ENCODE data around the gene NCOA1. TPM values are rescaled to one million over a fixed set of nuclear protein-coding genes. Genes with fewer than 3 reads are reported as not detected.

The NCOA1 gene
- total and polyA plus RNA-seq, 8 donors, result 6.2 to 27.0 (median 17.3) TPM

DNA sequence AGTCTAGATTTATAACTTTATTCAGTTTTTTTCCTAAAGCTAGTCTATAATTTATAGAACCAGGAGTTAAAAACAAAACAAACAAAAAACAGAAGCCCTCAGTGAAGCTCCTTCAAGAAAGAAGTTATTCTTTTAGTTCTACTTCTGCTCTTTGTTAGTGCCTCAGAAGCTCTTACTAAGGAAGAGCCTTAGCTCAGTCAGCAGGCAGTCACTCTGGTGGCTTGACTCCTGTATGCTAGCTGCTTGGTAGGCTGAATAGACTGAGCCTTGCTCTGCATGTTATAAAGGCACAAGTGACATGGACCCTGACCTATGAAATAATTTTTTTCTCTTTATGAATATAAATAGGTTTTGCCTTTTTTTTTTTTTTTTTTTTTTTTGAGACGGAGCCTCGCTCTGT, 24.8 kb downstream of the NCOA1 start:
- Histone ChIP-seq H3K27ac (peak overlapping the region in 1 of 4 donors; percentile 2), H3K36me3 (no peaks in the 10 kb centered on the region), H3K4me3 (no peak overlapping the region), H3K9me3 (no peaks in the 10 kb centered on the region), H3K27me3 (no peaks in the 10 kb centered on the region), H3K4me1 (peaks cover 29 to 43% (median 38%) of the 10 kb centered on the region in 3 donors)
- intact Hi-C loops (cut with DNase I), result no loop called here
- FAIRE-seq, result no peak
- WGBS, 2 donors, result no CpG with 5 or more reads among the region's 2 CpGs
- ATAC-seq, result peak in 3 of 4 donors; percentile 41 to 46 (median 45)
- no peak for DNase-seq
- TF ChIP-seq CTCF (IDR thresholded peaks at IDR 0.05), result no peak

DNA sequence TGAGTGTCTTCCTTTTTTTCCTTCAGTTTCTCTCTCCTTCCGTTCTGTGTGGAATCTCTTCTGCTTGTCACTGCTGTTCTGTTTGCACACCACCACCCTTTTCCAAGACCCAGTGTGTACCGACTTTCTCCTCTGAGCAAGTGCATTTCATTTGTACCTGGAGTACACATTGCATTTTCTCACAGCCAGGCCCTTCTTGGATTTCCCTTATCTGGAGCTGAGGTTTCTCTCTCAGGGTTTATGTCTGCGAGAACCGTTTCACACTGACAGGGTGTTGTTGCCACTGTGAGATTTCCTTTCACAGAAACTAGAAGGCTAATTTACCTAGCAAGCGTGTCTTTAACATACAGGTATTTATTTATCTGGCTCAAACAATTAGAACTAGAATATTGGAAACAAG, 26.2 kb downstream of the NCOA1 start:
- peak overlapping the region in 2 of 4 donors; percentile 8 to 32 for H3K27ac ChIP-seq
- H3K9me3 ChIP-seq, result no peaks in the 10 kb centered on the region
- no peaks in the 10 kb centered on the region for H3K36me3 ChIP-seq
- FAIRE-seq (no peak), DNase-seq (peak in 2 of 6 donors; percentile 18 to 24), ATAC-seq (peak; percentile 51 to 85 (median 76))
- intact Hi-C loops (cut with DNase I), result no loop called here
- WGBS, 2 donors, result 25 to 30% methylated on average over 5 of the region's 5 CpGs
- no peaks in the 10 kb centered on the region for H3K27me3 ChIP-seq
- no peak for TF ChIP-seq CTCF (IDR thresholded peaks at IDR 0.05)
- peaks cover 28 to 34% (median 28%) of the 10 kb centered on the region in 3 donors for H3K4me1 ChIP-seq
- no peak overlapping the region for H3K4me3 ChIP-seq

GRCh38 chr2:24520175-24520574, 29.1 kb downstream of the NCOA1 start:
- Histone ChIP-seq H3K27ac (no peak overlapping the region), H3K4me3 (no peak overlapping the region), H3K36me3 (no peaks in the 10 kb centered on the region), H3K4me1 (peaks cover 17 to 18% (median 18%) of the 10 kb centered on the region in 3 donors), H3K9me3 (no peaks in the 10 kb centered on the region), H3K27me3 (no peaks in the 10 kb centered on the region)
- DNase-seq (no peak), FAIRE-seq (no peak), ATAC-seq (no peak)
- no peak for TF ChIP-seq CTCF (IDR thresholded peaks at IDR 0.05)
- 69 to 83% methylated on average over 1 of the region's 1 CpG for WGBS, 2 donors
- intact Hi-C loops (cut with DNase I), result no loop called here

DNA sequence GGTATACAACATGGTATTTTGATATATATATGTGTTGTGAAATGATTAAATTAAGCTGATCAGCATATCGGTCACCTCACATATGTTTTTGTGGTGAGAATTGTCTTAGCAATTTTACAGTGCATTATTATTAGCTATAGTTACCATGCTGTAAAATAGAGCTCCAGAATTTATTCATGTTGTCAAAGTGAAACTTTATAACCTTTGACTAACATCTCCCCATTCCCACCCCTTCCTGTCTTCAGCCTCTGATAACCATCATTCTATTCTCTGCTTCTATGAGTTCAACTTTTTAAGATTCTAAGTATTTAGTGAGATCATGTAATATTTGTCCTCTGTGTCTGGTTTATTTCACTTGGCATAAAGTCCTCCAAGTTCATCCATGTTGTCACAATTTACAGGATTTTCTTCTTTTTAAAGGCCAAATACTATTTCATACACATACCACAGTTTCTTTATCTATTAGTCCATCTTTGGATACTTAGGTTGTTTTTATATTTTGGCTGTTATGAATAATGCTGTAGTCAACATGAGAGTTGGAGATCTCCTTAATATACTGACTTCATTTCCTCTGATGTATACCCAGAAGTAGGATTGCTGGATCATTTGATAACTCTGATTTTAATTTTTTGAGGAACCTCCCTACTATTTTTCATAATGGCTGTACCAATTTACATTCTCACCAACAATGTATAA, 30.3 kb downstream of the NCOA1 start:
- DNase-seq (no peak), ATAC-seq (no peak), FAIRE-seq (no peak)
- intact Hi-C loops (cut with DNase I), result no loop called here
- no peaks in the 10 kb centered on the region for H3K27me3 ChIP-seq
- TF ChIP-seq CTCF (IDR thresholded peaks at IDR 0.05), result no peak
- H3K36me3 ChIP-seq, result no peaks in the 10 kb centered on the region
- no peak overlapping the region for H3K27ac ChIP-seq
- 95 to 100% methylated on average over 1 of the region's 1 CpG for WGBS, 2 donors
- no peaks in the 10 kb centered on the region for H3K9me3 ChIP-seq
- H3K4me3 ChIP-seq, result no peak overlapping the region
- peaks cover 9 to 12% (median 9%) of the 10 kb centered on the region in 3 donors for H3K4me1 ChIP-seq

GRCh38 chr2:24521975-24522639, 31.1 kb downstream of the NCOA1 start:
- intact Hi-C loops (cut with DNase I), result no loop called here
- Histone ChIP-seq H3K27me3 (no peaks in the 10 kb centered on the region), H3K36me3 (no peaks in the 10 kb centered on the region), H3K27ac (no peak overlapping the region), H3K4me3 (no peak overlapping the region), H3K4me1 (peaks cover 8 to 12% (median 9%) of the 10 kb centered on the region in 3 donors), H3K9me3 (no peaks in the 10 kb centered on the region)
- no peak for ATAC-seq
- no peak for TF ChIP-seq CTCF (IDR thresholded peaks at IDR 0.05)
- no peak for DNase-seq
- peak; percentile 37 for FAIRE-seq
- 77 to 85% methylated on average over 3 of the region's 3 CpGs for WGBS, 2 donors

Measured in pancreas (tissue), 10 donors.